GM18867 (cell line): Measurements from ENCODE around the gene KPNA6.
"Not testable (repeated sequence)": the region's sequence is repeated elsewhere in the genome, so short reads cannot be mapped to it uniquely, and the experiment has no call there.

Experiments
- ATAC-seq: cut with Tn5 transposase; IDR thresholded peaks from one replicate; pipeline ENCODE4 v1.9.1; 2021; ENCODE audit warnings: mild to moderate bottlenecking, moderate library complexity; ENCODE audit not compliant: unreplicated experiment

KPNA6 gene

GRCh38 chr1:32107742-32108661 lies at the start of gene KPNA6:
Gene KPNA6, plus strand, starts transcription at chr1:32108056. Its CDS starts 75 bp downstream, at chr1:32108131.
- peak; percentile 63 for ATAC-seq

- ATAC-seq = no peak
Measured at GRCh38 chr1:32060914-32061313, 46.9 kb upstream of the KPNA6 start.

GRCh38 chr1:32062867-32063230 lies 45.0 kb upstream of the KPNA6 start:
- no peak for ATAC-seq

GRCh38 chr1:32063261-32063681 lies 44.6 kb upstream of the KPNA6 start:
- no peak for ATAC-seq

GRCh38 chr1:32065613-32066488 lies 42.0 kb upstream of the KPNA6 start:
- not testable (repeated sequence) for ATAC-seq

GRCh38 chr1:32066489-32066873 lies 41.4 kb upstream of the KPNA6 start:
- no peak for ATAC-seq

- ATAC-seq = no peak
Measured at GRCh38 chr1:32068957-32069588, 38.8 kb upstream of the KPNA6 start.

- no peak for ATAC-seq
Measured at GRCh38 chr1:32071758-32072621, 35.9 kb upstream of the KPNA6 start.

- peak; percentile 80 for ATAC-seq
Measured at GRCh38 chr1:32072622-32073298, 35.1 kb upstream of the KPNA6 start, which contains the start of gene TMEM39B. Gene TMEM39B, plus strand, starts transcription at chr1:32072939. Its CDS starts 109 bp downstream, at chr1:32073048.

GRCh38 chr1:32073299-32074229 lies 34.3 kb upstream of the KPNA6 start:
- ATAC-seq = no peak

GRCh38 chr1:32074841-32075240 lies 33.0 kb upstream of the KPNA6 start:
- ATAC-seq = no peak

GRCh38 chr1:32077451-32077850 lies 30.4 kb upstream of the KPNA6 start:
- ATAC-seq = no peak

GRCh38 chr1:32082022-32082421 lies 25.8 kb upstream of the KPNA6 start:
- no peak for ATAC-seq

- ATAC-seq = not testable (repeated sequence)
Measured at GRCh38 chr1:32086381-32086780, 21.5 kb upstream of the KPNA6 start.

- ATAC-seq = no peak
Measured at GRCh38 chr1:32091176-32091575, 16.7 kb upstream of the KPNA6 start.

GRCh38 chr1:32091591-32091990 lies 16.3 kb upstream of the KPNA6 start:
- ATAC-seq = no peak

- no peak for ATAC-seq
Measured at GRCh38 chr1:32094746-32095521, 12.9 kb upstream of the KPNA6 start.

- ATAC-seq = no peak
Measured at GRCh38 chr1:32099426-32099825, 8.4 kb upstream of the KPNA6 start.
